NB4 (cell line): ENCODE results near the gene UBE2U.

Source experiments
- DNase-seq: peaks from one replicate; pipeline ENCODE4 v3.0.0; 2010; ENCODE audit warnings: low read depth
- H3K4me3 ChIP-seq: one replicate; pipeline ENCODE4 v1.5.1; 2011; ENCODE audit warnings: mild to moderate bottlenecking, low read depth, low read length, moderate library complexity
- CTCF ChIP-seq: IDR thresholded peaks from one replicate; pipeline ENCODE4 v1.5.1; 2012; ENCODE audit warnings: low read depth, low read length
- MAX ChIP-seq: IDR thresholded peaks from 2 replicates; pipeline ENCODE4 v1.6.1; 2011; ENCODE audit warnings: low read depth, low read length
- MYC ChIP-seq: IDR thresholded peaks from 2 replicates; pipeline ENCODE4 v1.6.1; 2011; ENCODE audit warnings: low read depth, low read length
- POLR2A ChIP-seq: IDR thresholded peaks from 2 replicates; pipeline ENCODE4 v1.6.1; 2011; ENCODE audit warnings: mild to moderate bottlenecking; ENCODE audit not compliant: insufficient read length; ENCODE audit errors: extremely low read depth

UBE2U gene

GRCh38 chr1:64182207-64182606, 21.2 kb upstream of the UBE2U start:
- TF ChIP-seq MAX (no peak), MYC (no peak), POLR2A (no peak), CTCF (no peak)
- no peak overlapping the region for H3K4me3 ChIP-seq
- DNase-seq = no peak

- TF ChIP-seq CTCF (no peak), MYC (no peak)
- H3K4me3 ChIP-seq = no peak overlapping the region
- DNase-seq = no peak
Observed at GRCh38 chr1:64183395-64184002, 19.9 kb upstream of the UBE2U start.

- no peak overlapping the region for H3K4me3 ChIP-seq
- DNase-seq = no peak
- TF ChIP-seq MYC (no peak), CTCF (no peak), POLR2A (no peak), MAX (no peak)
Observed at GRCh38 chr1:64184003-64184440, 19.4 kb upstream of the UBE2U start.

- TF ChIP-seq MAX = no peak
- TF ChIP-seq POLR2A = no peak
- TF ChIP-seq CTCF = no peak
- no peak for TF ChIP-seq MYC
- no peak overlapping the region for H3K4me3 ChIP-seq
Observed at GRCh38 chr1:64186138-64186897, 17.1 kb upstream of the UBE2U start.

GRCh38 chr1:64186898-64187280, 16.5 kb upstream of the UBE2U start:
- H3K4me3 ChIP-seq = no peak overlapping the region
- no peak for DNase-seq
- no peak for TF ChIP-seq POLR2A
- no peak for TF ChIP-seq MYC
- TF ChIP-seq MAX = no peak
- no peak for TF ChIP-seq CTCF

More at GRCh38 chr1:64186138-64186897, 17.1 kb upstream of the UBE2U start:
- DNase-seq = no peak
